HG03442 (cell line): Measurements from ENCODE around the gene MDM4.

Experiments used
- ATAC-seq: cut with Tn5 transposase; IDR thresholded peaks from one replicate; pipeline ENCODE4 v1.9.1; 2021; ENCODE audit warnings: mild to moderate bottlenecking, moderate library complexity; ENCODE audit not compliant: unreplicated experiment

Gene MDM4

GRCh38 chr1:204491655-204492054, 24.6 kb upstream of the MDM4 start:
- ATAC-seq = no peak

- no peak for ATAC-seq
Observed at GRCh38 chr1:204493145-204493983, 22.8 kb upstream of the MDM4 start.

- peak; percentile 8 for ATAC-seq
Observed at GRCh38 chr1:204493984-204494280, 22.3 kb upstream of the MDM4 start.

- ATAC-seq = peak; percentile 84
Observed at GRCh38 chr1:204494281-204495077, 21.7 kb upstream of the MDM4 start, which contains the start of gene PIK3C2B. PIK3C2B (minus strand) TSS chr1:204494805; CDS start chr1:204469802, 25,003 bp downstream.

- peak; percentile 27 for ATAC-seq
Observed at GRCh38 chr1:204495078-204495753, 21.0 kb upstream of the MDM4 start.

- no peak for ATAC-seq
Observed at GRCh38 chr1:204495777-204496176, 20.4 kb upstream of the MDM4 start.

GRCh38 chr1:204498981-204499380, 17.2 kb upstream of the MDM4 start:
- ATAC-seq = no peak

- ATAC-seq = no peak
Observed at GRCh38 chr1:204499511-204500468, 16.4 kb upstream of the MDM4 start.

GRCh38 chr1:204502241-204502640, 14.0 kb upstream of the MDM4 start:
- no peak for ATAC-seq

- no peak for ATAC-seq
Observed at GRCh38 chr1:204503122-204503912, 12.9 kb upstream of the MDM4 start.

GRCh38 chr1:204503913-204504519, 12.2 kb upstream of the MDM4 start:
- no peak for ATAC-seq

GRCh38 chr1:204505674-204506200, 10.5 kb upstream of the MDM4 start:
- ATAC-seq = no peak

- ATAC-seq = peak; percentile 56
Observed at GRCh38 chr1:204506201-204506968, 9.8 kb upstream of the MDM4 start.

- ATAC-seq = peak; percentile 63
Observed at GRCh38 chr1:204506969-204507316, 9.3 kb upstream of the MDM4 start.

- no peak for ATAC-seq
Observed at GRCh38 chr1:204507317-204508105, 8.7 kb upstream of the MDM4 start.

- ATAC-seq = no peak
Observed at GRCh38 chr1:204509186-204509635, 7.0 kb upstream of the MDM4 start.

GRCh38 chr1:204511366-204511765, 4.8 kb upstream of the MDM4 start:
- no peak for ATAC-seq
